Hematopoietic multipotent progenitor cell treated with erythropoietin and hydrocortisone succinate and interleukin-3 and kit ligand, for 6 days (in vitro differentiated cells): ENCODE results near the gene MAML3.
A peak's percentile ranks its signal among the peaks of the same experiment; 100 is the strongest.

ENCODE experiments used
- DNase-seq: peaks from one replicate; pipeline ENCODE4 v3.0.0-alpha.2; 2015

The MAML3 gene

DNA sequence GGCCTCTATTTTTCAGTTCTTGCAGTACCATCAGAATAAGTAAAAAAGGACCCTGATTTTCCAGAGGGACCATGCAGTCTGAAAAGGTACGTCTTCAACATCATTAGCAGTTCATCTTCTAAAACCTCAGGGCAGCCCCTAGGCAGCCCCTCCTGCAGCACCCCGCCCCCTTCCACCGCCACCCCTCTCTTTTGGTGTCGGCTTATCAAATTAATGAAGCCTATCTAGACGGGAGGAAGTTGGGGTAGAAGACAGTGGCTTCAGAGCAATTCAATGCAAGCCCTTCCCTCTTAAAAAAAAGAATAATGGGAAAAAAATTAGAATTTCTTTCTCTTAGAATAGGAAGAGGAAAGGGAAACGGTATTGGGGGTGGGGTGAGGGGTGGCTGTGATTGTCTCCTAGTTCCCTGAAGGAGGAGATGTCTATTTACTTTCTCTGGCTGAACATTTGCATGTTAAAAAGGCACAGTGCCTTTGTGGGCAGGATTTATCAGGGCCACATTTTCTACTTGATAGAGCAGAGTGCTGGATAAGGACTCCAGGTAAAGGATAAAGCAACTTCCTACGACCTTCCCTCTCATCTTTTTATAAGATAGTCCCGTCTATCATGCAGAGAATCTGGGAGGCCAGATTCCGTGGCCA lies 329.0 kb downstream of the MAML3 start:
- DNase-seq, result no peak

DNA sequence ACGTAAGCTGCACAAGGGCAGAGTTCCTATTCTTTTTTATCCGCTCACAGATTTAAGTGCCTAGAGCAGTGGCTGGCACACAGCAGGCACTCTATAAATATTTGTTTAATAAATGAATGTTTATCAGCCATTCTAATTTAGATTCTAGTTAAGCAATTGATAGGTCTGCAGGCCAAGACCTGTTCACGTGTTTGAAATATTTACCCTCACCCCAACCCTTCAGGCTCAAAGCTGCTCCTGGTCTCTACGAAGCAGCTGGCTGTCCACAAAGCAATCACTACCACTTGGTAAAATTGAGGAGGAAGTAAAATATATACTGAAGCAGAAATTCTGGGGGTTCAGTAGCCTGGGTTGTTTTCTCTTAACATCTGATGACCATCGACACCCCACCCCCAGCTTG lies 330.2 kb downstream of the MAML3 start:
- DNase-seq, result no peak

DNA sequence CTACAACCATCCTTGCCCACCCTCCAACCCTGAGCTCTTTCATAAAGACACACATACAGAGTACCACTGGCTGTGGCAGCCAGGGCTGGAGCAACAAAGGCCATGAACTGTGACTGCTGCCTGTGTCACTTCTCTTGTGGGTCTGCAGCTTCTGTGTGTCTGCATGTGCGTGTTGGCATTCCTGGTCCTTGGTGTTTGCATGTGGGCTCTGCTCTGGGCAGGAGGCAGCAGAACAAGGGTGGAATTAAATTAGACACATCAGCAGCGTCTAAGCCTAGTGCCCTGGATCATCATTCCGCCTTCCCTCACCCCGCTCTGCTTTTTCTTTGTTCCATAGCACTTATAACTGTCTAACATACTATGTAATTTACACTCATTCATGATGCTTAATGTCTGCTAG lies 330.6 kb downstream of the MAML3 start:
- DNase-seq, result no peak

DNA sequence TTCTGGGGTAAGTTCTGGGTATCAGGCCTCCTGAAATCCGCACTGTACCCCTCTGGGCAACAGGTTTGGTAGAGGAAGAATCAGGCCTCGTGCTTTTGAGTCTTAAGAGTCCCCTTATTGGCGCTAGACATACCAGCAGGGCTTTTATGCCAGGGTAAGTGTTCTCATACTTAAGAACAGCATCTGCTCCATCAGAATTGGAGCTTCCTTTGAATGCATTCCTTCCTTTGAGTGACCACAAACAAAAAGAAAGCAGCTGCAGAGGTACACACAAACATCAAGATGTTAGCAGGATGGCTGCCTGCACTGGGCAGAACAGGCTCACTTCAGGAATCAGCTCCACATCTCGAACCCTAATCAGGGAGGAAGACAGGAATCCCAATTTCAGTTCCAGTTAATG lies 331.6 kb downstream of the MAML3 start:
- DNase-seq, result no peak

DNA sequence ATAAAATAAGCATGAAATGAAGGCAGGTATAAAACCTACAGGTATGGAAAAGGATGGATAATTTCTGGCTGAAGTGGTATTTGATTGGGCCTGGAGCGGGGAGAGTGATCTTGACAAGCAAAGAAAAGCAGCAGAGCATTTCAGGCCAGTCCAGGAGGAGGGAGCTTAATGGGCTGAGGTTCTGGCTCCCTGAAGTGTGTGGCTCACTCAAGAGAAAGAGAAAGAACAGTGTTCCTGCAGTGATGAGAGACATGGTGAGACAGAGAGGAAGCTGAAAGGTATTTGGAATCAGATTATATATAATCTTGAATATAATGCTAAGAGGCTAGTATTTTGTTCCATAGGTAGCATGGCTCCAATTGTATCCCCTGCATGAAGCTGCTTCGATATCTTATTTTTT lies 334.9 kb downstream of the MAML3 start:
- DNase-seq, result no peak

DNA sequence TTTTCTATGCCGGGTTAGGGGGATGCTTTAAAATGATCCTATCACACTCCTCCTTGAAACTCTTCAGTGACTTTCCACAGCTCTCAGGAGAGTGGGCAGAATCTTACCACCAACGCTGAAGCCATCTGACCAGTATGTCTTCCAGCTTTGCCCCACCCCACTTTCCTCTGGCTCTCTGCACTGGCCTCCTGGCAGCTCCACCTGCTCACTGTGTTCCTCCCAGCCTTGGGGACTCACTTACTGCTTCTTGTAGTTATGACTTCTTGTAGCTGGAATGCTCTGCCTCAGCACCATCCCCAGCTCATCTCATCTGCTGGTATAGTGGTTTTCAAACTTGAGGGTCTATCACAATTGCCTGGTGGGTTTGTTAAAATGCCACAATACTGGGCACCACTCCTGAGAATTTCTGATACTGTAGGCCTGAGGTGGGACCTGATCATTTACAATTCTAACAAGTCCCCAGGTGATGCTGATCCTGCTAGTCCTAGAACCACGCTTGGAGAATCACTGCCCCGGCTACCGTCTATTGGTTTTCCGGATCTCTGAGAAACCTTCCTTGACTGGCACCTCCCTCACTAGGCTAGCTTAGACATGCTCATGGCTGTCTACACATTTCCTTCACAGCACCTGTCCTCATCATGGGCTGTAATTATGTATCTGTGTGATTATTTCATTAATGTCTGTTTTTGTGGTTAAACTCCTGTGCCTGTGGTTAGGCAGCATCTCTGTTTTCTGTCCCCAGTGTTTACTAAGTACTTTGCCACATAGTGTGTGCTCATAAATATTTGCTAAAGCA lies 336.1 kb downstream of the MAML3 start:
- no peak for DNase-seq

DNA sequence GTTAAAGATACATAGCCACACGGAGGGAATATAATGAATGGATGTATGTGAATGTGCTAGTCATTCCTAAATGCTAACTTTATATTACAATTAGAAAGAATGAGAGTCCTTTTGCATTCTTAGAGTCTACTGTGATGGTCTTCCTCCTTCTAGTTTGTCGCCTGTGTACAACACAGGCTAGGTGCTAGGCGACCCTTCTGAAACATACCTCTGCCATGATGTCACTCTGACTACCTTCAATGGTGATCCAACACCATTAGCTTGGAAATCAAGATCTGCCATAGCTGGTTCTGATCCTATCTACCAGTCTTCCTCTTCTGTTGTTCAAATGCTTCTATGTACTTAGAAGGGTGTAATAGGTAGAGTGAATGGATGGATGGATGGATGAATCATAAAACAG lies 337.1 kb downstream of the MAML3 start:
- DNase-seq, result no peak

DNA sequence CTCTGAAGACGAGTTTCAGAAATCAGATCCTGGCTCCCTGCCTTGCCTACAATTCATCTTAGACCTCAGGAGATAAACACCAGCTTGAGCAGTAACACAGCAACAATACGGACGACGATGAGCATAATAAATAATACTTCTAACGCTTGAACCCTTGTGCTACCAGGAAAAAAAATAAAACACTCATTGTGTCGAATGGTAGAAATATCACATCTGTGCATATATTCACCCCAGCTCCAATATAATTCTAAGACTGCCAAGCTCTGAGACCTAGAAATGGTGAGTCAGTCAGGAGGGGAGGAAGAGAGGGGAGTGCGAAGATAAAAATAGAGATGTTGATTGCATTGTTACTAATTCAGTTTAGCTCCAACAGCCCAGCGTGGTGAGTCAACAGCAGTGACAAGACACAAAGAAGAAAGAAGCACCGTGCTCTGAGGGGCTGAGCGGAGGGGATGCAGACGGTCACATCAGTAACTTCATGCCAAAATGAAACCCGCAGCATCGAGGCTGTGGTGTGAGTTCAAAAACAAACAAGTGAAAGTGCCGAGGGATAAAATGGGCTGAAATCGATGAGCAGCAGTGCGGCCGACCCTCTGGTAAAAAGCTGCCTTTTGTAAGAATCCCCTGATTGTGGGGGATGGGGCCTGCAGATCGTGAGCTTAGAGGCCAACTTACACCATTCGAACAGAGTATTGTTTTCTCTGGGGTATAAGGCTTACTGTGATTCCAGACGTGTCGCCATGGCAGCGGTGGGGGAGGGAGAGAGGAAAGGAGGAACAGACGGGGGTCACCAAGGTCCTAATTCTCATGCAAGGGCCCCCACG lies 338.0 kb downstream of the MAML3 start:
- DNase-seq, result peak; percentile 70

DNA sequence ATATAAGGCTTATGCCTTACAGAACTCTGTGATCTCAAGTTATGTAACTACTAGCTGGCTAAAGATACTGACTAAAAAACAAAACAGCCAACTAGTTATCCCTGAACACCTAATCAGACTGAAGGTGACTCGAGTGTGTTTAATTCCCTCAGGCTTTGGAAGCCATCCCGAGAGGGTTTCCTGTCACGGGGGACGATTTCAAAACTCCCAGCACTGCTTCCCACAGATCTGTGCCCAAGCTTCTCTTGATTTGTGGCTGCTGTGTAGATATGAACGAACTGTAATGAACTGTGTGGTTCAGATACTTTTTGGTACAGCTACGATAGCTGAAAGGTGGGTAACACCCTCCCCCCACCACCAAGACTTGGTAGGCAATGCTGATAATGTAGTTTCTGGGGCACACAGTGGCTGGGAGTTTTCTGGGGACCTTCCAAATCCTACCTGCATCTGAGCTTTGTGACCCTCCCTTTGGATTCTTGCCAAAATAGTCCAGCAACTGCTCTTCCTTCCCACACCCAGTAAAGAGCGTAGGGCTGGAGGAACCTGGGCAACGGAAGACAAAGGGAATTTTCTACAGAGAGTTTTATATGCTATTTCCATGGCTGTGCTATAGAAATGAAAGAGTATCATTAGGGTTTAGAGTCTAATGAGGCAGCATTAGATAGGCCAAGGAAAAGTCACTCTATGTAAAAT lies 339.5 kb downstream of the MAML3 start:
- peak; percentile 74 for DNase-seq

DNA sequence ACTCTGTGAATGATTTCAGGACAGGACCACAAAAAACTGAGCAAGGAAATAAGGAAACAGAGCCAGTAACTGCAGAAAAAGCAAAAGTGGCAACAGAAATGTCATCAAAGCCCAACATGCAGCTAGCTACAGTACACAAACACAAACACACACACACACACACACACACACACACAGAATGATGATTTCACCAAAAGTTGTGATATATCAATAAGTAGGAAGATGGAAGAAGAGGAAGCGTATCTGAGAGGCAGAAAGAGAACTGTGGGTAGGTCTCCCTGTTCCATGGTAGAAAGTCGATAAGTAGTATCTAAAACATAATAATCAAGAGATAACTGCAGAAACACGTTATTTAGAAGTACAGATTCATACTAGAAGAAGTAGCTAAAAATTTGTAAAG lies 340.1 kb downstream of the MAML3 start:
- no peak for DNase-seq

DNA sequence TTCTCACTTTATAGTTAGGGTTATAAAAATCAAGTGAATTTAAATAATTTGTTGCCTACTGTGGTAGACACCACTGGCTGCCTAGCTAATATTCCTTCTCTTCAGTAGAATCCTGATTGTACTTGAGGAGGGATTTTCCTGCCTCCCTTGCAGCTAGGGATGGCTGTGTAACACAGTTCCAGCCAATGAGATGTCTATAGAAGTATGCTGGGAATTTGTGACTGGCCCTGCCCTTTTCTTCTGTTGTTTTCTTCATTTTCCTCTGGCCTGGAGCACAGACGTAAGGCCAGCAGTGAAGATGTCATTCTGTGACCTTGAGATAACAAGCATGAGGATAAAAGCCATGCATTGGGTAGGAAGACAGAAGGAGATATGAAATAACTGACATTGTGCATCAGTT lies 343.3 kb downstream of the MAML3 start:
- DNase-seq, result no peak

DNA sequence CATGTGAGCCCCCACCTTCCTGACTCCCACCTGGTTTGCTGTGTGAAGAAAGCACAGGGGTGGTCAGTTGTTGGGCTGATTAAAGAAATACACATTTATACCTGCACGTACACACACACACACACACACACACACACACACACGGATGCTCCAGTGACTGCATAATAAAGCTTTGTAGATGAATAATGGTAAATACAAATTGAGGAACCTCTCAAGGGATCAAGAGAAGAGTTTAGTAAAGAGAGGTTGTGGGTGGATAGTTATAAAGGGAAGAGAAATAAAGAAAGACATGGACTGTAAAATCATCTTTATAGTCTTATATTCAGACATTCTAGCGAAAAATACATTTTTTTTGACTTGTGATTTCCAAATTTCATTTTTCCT lies 344.2 kb downstream of the MAML3 start:
- no peak for DNase-seq

DNA sequence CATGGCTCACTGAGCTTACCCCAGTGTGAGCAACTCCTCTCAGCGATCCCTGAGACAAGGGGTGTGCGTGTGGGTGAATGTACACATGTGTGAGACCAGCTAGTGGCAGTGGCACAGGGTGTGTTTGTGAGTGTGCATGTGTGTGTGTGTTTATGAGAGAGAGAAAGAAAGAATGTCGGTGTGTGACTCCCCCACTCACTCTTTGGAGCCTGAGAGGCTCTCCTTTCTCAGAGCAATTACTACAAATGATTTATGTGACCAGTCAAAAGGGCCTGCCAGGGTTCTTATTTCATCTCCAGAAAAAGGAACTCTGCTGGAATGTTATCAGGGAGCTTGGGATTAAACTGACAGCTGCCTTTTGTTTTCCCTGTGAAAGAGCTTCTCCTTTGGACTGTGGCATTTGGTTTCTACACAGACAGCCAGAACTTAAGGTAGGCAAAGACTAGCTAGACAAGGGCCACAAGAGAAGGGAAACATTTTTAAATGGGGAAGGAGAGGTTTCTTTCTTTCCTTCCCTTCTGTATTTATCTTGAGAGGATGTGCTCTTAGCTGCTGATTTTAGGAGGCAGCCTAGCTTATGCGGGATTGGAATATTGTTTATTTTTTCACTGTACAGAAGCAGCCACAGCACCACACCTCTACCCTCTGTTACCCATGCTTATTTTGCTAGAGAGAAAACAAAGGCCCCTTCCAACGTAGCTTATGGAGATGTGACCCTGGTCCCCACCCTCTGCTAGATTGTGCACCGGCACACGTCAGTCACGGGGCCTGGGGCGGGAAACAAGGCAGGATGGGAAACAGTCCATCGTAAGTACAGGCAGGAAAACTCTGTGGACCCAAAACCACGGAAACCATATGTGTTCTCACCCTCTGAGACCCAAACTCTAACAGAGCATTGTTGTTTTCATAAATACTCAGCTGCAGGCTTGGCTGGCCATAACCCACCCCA lies 344.9 kb downstream of the MAML3 start:
- no peak for DNase-seq

DNA sequence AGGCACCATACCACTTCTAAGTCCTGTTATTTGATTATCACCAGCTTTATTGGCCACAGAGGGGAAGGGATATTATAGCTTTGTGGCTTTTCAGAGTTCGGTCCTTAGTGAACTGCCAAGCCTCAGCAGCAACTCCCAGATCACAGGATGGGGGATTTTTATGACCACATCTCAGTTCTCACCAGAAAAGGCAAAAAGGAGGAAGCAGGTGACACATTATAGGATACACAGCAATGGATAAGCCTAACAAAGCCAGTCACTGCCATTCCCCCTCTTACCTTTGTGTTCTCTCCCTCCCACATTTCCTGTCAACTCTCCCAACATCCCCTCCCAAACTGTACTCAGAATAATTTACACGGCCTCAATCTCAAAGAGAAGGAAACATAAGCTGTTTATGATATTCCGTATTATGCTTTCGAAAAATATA lies 345.6 kb downstream of the MAML3 start:
- DNase-seq, result no peak

DNA sequence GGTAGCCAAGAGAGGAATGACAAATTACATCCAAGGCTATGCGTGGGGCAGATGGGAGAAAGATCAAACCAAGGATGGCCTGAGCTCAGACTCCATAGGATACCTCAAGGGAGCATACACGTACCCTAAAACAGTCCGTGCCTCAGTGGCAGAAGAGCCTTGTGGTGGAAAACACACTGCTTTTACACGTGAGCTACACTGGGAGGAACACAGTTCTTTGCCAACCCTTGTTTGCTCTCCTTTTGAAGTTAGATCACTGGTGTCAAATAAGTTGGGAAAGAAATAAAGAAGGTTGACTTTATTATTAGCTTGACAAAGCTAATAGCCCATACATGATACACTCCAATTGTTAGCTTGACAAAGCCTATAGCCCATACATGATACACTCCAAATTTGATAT lies 346.5 kb downstream of the MAML3 start:
- no peak for DNase-seq

DNA sequence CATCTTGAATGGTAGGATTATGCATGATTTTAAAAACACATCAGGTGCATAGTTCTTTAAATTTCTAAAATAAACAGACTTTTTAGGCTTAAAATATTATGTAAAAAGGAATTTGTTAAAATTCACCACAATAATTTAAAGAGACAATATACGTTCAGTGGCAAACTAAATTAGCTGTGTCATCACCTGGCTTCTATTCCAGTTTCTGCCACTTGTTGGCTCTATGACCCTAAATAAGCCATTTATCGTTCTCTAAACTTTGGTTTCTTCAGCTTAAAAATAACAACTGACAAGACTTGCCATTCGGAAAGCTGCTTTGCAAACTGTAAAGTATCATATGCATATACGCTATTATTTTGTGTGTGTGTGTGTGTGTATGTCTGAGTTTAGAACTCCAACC lies 347.1 kb downstream of the MAML3 start:
- DNase-seq, result peak; percentile 52

DNA sequence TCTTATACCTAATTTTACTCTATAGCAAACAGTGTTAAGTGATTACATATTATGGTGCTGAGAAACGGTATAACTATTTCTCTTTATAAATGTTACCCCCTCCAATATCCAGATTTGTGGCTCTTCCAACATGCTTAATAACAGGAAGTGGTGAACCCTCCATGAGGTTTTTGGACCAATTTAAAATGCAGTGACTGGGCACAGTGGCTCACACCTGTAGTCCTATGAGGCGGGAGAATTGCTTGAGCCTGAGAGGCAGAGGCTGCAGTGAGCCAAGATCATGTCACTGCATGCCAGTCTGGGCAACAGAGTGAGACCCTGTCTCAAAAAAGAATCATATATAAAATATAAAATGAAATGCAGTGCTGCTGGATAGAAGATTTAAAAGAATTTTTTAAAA lies 351.1 kb downstream of the MAML3 start:
- DNase-seq, result no peak

DNA sequence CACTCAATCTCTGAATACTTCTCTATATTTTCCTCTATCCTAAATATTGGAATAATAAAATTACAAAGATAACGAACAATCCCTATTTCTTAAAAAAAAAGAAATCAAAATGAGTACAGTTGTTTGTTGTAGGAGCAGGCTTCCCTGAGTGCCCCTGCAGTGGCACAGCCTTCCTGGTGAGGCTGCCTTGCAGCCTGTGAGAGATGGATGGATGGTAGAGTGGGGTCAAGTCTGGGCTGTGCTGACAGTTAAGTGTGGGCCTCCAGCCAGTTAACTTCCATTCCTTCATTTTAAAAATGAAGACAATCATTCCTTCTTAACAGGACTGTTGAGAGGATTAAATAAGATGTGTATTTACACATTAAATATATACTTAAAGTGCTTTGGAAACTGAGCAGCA lies 351.5 kb downstream of the MAML3 start:
- no peak for DNase-seq

DNA sequence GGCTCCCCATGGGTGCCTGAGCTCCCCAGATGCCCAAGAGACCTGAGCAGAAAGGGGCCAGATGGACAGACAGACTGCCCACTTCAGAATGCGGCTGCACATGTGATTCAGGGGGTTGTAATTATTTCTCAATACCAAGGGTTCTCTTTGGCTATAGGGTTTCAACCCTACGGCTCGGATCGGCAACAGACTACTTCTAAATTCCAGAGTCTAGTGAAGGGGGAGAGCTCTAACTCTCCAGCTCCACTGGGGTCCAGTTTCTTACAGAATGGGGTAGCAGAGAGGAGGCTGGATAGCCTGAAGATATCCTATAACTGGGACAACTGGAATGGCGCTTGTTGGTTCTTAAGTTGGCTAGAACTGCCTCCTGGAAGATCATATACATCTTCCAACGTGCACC lies 352.1 kb downstream of the MAML3 start:
- DNase-seq, result no peak

DNA sequence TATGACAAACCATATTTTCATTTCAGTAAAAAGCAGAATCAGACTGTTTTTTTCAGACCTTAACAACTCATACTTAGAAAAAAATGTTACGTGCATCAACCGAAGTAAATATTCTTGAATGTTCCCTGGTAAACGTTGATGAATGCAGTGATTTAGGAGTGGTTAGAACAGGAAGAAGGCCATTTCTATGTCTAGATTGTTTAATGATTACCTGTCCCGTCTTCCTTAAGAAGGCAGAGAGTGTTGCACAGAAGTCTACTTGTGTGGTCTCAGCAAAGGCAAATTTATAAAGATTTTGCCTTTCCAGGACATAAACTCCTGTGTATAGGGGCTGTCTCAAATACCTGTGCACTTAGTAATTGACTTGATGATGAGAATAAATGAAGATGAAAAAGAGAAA lies 353.9 kb downstream of the MAML3 start:
- DNase-seq, result no peak

DNA sequence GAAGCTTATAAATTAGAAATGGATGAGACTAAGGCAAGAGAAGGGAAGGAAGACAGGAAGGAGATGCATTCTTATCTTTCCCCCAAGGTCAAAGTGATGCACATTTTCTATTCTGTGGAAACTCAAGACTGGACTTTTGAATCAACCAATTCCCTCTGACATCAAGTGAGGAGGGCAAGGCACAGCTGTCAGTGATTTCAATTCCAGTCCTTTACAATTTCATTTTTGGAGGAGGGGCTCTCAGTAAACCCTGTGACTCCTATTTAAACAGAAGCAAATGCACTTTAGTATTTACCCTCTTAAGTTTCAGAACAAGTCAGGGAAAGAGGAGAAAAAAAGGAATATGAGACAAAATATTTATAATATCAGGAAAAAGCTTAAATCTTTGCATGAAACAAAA lies 354.4 kb downstream of the MAML3 start:
- DNase-seq, result no peak

DNA sequence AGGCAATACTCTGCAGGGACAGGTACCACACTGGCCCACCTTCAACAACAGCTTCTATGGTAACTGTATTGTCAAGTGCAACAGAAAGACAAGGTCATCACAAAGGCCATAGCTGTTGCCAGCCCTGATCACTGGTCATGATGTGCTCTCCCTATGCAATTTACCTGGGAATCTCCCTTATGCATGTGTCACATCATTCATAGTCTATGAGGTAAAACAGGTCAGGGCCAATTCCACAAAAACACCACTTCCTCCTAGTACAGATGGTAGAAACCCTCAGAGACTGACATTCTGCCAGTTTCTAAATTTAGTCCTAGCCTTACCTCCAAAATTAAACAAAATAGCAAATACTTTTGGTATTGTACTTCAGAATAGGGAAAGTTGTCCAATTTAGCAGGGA lies 355.5 kb downstream of the MAML3 start:
- no peak for DNase-seq
